GM19240 (cell line): ENCODE data around the gene RCN2.

ENCODE experiments used
- DNase-seq: peaks from one replicate; pipeline ENCODE4 v3.0.0; 2011; ENCODE audit warnings: low spot score; ENCODE audit not compliant: insufficient read length

RCN2 gene

DNA sequence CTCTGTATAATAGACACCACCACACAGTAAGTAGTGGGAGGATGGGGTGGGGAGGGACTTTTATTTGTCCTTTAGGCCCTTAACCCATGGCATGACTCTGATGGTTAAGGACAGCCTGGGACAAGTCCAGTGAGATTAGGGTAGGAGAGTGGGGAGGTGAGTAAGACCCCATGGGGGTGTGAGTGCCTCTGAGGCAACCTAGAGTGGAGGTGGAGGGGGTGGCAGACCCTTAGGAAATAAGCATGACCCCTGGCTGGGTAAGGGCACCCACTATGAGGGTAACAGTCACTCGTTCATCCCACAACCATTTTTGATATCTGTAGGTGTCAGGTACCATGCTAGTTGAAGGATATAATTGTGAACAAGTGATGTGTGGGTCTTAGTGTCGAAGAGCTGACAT lies 42.4 kb downstream of the RCN2 start:
- DNase-seq: no peak

DNA sequence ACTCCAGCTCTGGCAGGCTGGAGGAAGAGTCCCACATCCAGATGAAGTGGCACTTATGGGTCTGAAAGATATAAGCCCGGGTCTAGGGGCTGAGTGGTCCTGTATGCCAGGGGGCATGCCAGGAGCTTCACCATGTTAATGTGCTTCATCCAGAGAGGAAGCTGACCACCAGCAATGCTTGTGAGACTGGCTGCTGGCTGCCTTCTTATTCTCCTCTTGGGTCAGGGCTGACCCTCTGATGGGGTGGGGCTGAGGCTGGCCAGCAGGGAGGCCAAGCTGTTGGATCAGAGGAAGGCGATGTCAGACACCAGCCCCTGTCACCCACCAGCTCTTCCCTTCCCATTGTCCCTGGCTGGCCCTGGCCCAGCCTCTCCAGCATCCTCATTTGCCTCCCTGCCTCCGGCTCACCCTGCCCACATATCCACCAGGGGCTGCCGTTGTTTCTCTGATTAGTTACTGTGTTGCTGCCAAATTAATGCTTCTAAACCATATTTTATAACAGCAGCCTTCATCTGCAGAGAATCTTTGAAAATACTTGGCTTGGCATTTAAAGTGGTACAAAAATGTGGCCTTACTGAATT lies 43.0 kb downstream of the RCN2 start:
- DNase-seq: no peak

DNA sequence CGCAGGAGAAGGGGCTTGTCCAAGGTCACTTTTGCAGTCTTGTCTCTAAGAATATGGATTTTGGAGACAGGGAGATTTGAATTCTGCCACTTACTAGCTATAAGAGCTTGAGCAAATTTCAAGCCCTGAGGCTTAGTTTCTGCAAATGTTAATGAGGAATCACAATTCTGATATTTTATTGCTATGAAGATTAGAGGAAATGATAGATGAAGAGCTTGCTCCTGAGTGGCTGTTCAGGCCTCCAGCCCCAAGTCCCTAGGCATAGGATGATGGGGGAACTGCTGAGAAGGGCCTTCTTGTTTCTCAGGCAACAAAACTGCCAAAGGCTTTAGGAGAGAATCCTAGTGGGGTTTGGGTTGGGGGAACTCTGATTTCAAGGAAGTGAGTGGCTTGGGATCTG lies 44.6 kb downstream of the RCN2 start:
- DNase-seq: no peak

DNA sequence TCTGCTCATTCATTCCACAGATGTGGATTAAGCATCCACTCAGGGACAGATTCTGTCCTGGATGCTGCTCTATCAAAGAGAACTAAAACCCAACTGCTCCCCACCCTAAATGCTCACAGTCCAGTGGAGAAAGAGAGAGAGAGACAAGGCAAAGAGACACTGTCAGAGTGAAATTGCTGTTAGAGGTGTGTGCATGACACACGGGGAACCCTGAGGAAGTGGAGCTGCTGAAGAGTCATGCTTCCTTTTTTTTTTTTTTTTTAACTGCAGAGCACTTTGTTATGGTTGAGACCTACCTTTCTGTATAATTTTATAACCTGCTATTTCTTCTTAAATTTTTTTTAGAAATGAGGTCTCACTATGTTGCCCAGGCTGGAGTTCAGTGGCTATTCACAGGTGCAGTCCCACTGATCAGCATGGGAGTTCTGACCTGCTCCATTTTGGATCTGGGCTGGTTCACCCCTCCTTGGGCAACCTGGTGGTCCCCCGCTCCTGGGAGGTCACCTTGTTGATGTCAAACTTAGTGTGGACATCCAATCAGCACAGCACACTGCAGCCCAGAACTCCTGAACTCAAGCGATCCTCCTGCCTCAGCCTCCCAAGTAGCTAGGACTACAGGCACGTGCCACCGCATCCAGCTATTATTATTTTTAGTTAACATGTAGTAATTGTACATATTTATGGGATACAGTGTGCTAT lies 45.2 kb downstream of the RCN2 start:
- no peak for DNase-seq

DNA sequence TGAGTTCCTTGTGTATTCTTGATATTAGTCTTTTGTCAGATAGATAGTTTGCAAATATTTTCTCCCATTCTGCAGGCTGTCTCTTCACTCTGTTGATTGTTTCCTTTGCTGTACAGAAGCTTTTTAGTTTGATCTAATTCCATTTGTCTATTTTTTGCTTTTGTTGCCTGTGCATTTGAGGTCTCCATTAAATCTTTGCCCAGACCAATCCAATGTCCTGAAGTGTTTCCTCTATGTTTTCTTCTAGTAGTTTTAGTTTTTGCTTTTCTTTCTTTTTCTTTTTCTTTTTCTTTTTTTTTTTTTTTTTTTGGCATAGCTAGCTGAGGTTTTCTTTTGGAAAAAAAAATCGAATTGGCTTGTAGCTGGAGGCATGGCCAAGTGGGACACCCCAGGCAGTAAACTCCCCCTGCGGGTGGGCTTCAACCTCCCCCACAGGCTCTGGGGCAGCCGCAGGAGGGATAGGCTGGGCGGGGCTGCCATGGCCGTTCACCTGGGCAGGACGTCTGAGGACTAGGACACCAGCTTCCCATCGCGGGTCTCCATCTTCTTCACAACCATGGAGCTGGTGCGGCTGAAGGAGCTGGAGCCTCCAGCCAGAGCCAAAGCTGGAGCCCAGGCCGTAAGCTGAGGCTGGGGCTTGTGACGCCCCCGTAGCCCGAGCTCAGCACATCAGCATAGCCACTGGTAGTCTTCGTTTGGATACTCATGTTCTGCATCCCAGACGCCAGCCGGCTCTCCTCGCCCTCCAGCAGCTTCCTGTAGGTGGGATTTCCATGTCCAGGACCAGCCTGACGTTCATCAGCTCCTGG lies 47.2 kb downstream of the RCN2 start:
- no peak for DNase-seq

DNA sequence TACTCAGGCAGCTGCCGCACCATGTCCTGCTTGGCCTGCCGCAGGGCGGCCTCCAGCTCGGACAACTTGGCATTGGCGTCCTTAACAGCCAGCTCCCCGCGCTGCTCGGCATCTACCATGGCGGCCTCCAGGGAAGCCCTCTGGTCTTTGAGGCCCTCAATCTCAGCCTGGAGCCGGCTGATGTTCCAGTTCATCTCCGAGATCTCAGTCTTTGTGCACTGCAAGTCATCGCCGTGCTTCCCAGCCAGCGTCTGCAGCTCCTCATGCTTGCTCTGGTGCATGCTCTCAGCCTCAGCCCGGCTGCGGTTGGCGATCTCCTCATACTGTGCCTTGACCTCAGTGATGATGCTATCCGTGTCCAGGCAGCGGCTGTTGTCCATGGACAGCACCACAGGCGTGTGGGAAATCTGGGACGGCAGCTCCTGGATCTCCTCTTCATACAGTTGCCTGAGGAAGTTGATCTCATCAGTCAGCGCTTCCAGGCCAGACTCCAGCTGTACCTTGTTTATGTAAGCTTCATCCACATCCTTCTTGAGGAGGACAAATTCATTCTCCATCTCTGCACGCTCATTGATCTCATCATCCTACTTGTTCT lies 47.9 kb downstream of the RCN2 start:
- no peak for DNase-seq

DNA sequence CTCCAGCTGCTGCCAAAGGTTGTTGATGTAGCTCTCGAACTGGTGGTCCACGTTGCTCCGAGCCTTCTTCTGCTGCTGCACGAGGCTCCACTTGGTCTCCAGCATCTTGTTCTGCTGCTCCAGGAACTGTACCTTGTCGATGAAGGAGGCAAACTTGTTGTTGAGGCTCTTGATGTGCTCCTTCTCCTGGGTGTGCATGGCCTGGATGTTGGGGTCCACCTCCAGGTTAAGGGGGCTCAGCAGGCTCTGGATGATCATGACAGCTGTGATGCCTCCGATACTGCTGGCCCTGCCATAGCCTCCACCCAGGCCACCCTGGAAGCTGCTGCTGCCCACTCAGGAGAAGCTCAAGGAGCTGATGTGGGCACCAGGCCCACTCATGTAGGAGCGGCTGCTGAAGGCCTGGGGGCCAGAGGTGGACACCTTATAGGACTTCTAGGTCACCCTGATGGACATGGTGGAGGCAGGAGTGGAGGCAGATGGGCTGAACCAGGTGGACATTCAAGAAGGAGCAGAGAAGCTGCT lies 48.5 kb downstream of the RCN2 start:
- DNase-seq: no peak

DNA sequence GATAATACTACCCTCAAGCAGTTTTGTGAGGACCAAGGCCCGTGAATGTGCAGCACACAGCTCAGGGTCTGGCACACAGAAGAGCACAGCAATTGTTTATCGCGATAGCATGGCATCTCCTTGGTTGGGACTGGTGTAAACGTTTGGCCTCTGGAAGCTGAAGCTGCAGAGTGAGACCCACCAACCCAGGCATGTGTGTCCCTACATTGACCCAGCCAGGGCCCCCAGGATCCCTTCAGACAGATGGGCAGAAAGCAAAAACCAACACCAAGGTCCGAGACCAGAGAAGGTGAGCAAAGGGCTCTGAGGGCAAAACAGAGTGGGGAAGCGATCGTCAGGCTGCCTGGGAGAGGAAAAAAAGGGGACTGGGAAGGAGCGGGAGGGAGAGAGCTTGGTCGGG lies 50.8 kb downstream of the RCN2 start:
- no peak for DNase-seq

DNA sequence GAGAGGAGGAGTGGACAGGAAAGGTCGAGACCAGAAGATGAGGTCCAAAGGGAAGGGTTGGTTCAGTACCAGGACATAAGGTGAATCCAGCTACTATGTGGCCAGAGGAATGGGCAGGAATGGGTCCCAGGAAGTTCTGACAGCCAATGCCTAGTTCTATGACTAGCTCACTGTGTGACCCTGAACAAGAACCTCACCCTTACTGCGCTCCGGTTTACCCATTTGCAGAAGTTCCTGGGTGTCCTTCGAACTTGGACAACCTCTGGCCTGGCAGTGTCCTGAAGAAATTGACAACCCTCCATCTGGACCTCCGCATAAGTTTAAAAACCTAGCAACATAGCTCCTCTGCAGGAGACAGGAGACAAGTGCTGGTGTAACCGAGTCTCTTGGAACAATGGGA lies 51.2 kb downstream of the RCN2 start:
- DNase-seq: no peak

DNA sequence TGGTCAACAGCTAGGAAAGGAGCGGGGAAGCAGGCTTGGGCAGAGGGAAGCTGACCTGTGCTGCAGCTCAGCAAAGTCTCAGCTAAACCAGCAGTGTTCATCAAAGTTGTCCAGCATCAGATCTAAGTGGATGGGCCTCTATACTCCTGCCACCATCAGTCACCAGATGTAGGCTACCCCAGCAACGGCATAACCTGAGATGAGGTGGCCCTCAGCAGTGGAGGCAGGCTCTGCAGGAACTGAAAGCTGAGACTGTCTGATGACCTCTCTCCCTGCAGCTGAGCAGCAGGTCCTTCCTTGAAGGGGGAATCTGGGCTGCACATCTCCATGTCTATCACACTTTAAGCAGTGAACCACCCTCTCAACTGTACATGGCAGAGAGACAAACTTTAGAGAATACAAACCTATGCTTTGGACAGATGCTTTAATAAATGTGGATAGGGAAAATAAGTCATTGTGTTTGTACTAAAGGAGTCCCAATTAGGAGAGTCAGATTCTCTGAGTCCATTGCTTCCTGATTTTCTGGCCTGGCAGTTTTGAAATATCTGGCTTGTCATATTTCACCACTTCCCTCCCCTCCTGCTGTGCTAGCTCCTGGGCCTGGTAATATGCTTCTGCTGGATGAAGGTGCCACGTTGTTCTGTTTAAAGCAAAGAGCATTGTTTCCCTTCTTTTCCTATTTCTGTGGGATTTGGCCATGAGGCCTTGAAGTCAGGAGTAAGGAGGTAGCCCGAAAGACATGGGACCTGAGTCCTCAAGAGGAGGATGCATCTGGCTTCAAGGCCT lies 52.2 kb downstream of the RCN2 start:
- DNase-seq: no peak

DNA sequence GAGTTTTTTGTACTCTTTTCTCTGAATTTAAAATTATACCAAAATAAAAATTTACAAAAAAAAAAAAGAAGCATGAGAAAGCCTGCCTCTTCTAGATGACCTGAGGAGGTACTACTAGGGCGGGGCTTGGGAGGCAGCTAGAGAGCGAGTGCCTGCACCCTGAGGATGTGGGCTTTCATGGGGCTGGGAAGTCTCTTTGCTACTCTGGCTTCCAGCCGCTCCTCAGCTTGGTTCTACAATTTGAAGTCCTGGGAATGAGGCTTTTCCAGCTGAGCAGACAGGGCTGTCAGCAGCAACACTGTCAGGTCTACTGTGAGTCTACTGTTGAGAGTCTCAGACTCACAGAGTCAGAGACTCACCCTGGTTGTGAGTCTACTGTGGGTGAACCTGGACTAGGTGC lies 55.2 kb downstream of the RCN2 start:
- DNase-seq: no peak

DNA sequence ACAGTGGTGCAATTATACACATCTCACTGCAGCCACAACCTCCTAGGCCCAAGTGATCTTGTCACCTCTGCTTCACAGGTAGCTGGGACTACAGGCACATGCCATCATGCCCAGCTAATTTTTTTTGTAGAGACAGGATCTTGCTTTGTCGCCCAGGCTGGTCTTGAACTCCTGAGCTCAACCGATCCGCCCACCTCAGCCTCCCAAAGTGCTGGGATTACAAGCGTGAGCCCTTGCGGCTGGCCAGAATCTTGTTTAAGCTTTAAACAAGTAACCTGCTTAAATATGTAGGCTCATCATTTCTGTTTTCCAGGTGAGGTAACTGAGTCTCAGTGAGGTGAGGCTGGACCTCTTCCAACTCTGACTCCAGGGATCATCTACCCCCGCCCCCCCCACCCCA lies 55.7 kb downstream of the RCN2 start:
- DNase-seq: no peak

DNA sequence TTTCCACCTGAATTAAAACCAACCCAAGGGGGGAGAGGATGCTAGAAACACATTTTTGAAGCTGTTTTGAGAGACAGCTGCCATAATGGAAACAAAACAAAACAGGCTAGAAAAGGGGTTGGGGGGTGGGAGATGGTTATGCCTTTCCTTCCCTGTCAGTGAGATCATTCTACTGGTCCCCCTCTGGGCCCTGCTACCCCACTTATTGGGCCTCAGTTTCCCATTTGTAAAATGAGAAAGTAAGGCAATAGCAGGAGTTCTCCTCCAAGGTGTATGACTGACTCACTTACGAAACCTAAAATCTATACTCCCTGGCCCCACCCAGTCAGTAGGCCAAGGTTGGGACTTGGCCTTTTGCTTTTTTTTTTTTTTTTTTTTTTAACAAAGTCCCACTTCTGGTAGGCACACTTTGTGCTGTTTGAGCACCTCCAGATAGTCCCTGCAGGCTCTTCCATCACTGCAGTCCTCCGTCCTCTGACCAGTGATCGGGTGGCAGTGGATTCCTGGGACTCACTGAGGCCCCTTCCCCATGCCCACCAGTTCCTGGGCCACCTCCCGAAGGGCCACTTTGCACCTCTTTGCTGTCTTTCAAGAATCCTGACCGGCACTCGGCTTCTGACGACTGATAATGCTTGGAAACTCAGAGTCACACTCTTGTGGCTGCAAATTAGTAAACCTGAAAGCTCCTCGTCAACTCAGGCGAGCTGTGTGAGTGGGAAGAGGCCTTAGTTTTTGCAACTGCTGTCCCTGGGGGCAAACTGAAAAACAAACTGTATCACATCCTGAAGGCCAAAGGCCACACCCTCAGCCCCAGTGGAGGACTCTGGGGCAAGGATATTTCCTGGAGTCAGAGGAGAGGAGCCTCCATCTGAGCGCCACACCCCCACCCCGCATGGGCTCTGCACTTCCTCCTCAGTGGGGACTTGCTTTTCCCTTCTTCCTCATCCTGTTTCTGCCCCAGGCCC lies 56.6 kb downstream of the RCN2 start:
- peak; percentile 68 for DNase-seq

DNA sequence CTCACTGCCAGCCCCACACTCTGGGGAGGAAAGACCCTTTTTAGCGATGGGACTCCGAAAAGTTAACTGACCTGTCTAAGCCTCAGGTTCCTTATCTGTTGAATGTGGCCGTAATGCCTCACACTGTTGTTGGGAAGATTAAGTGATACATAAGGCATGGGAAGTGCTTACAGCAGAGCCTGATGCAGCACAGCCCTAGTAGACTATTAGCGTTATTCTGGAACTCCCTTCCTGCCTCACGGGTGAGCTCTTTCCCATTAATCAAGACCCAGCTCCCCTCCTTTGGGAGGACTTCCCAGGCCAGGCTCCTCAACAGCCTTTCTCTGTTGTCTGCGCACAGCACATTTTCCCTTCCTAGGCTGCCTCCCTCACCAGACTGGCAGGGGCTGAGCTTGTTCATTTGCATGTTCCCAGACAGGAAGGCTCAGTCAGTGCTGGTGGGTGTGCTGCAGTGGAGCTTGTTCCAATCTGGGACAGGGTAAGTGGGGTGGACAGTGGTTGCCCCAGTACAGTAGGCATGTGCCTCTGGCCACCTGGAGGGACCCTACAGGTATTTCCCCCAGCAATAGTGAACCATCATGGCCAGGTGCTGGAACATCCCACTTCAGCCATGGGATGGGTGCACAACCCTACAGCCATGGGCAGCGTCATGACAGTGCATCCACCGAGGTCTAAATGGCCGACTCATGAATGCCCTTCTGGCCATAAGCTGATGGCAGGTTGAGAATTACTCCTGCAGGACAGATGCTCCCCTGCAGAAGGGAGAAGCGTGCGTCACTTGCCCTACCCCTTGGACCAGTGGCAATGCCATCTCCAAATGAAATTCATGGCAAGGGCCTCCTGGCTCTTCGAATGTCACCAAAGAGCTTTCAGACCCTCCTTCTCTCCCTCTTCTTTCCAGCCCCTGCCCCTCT lies 57.6 kb downstream of the RCN2 start:
- no peak for DNase-seq

DNA sequence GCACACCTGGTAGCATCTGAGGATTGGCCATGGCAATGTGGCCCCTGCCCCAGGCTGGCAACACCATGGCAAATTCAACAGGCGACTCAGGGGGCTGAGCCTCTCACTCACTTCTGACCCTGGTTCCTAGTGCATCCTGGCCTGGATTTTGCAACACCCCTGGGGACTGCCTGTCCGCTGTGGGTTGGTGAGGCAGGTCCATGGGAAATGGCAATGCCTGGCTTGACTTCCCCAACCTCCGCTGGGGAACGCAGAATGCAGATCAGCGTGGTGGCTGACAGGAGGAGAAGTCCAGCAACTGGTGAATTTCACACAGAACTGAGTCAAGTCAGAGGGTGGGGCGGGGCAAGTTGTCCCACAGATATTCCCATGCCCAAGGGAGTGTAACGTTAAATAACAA lies 59.5 kb downstream of the RCN2 start:
- DNase-seq: no peak

DNA sequence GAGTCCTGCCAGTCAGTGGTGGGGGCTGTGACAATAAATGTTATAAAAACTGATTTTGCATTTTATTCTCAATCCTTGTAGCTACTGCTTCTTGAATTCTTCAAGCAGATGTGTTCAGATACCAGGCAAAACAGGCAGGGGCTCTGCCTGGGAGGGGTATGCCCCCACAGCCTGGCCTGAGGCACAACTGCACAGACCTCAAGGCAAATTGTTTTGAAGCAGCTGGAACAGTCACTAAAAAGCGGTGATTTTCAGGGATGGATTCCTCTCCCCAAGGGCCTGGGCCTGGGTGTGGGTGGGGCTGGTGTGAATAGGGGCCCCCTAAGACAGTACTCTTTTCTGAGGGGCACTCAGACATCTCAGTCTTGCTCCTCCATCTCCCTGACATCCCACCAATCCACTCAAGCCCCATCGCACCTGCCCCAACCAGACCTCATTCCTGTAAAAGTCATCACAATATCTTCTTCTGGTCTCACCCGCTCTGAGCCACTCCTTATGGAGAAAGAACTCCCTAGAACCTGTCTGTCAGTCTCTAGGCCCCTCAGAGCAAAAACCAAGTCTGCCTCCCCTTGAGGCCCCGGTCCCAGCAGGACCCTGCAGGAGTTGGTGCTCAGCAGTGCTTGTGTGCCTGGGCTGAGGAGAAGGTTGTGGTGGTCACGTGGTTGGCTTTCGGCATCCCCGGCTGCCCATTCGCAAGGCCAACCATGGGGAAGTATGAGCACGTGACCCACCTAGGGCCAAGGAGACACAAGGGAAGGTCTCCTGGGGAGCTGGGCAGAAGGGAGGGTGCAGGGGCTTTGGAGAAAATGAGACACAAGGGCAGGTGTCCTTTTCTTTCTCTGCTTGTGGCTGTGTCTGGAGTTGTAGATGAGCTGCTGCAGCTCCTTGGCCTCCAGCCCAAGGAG lies 60.4 kb downstream of the RCN2 start:
- DNase-seq: no peak

DNA sequence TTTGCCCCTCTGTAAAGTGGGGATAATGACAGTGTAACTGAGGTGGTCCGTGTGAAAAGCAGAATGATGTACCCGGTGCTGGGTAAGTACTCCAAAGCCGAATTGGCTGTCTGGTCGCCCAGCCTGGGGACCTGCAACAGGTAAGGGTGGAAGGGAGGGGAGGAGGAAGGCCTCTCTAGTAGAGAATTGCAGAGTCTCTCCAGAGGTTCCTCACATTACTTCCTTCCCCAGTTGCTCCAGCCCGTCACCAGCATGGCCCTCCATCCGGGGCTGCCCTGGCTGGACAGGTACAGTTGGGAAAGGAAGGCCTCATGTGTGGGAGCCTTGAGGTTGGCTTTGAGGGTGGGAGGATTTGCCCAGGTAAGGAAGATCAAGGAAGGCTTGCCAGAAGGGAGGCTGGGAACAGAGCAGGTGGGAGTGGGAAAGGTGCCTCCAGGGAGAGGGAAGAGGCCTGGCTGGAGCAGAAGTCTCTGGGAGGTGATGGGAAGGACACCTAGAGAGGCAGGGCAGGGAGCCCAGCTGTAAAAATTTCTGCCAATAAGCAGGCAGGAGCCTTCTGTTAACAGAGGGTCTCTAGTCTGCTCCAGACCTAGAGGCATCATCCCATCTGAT lies 61.7 kb downstream of the RCN2 start:
- DNase-seq: no peak

DNA sequence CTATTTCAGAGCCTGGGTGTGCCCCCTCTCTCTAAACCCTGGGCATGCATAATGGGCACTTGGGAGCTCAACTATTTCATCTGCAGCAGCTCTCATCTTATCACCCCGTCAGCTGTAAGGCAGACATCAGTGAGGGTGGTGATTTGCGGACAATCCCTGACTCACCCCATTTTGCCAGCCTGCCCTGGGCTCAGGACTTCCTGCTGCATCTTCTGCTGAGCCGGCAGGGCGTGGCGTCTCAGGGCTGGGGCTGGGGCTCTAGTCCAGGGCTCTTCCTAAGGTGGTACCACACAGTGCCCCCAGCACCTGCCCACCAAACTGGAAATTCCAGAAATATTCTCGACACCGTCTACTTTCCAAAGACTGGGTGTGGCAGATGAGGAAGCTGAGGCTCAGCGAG lies 62.5 kb downstream of the RCN2 start:
- DNase-seq: no peak
